ENCODE results near the gene UBR2. TPM values are rescaled to one million over a fixed set of nuclear protein-coding genes. Genes with fewer than 3 reads are reported as not detected.

Gene UBR2
- total RNA-seq, 4 donors from 2014 or later = 29.2 to 39.5 (median 30.6) TPM

DNA sequence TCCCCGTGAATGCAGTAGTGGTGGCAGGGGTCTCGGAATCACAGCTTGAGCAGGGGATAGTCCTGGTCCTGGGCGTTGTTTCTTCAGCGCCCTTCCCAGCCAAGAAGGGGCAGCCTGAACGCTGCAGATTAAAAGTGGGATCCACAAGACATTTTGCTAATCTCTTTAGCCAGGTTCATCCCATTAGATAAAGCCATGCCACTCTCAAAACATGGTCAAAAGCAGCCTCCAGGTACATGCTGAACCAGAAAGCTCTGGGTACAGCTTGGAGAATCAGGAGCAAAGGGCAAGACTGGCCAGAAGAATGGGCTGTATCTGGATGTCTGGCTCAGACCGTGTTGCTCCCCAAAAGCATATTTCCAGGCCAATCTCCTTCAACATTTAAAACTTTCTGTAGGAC lies 158.7 kb downstream of the UBR2 start, which contains the start of gene PRPH2:
PRPH2 (minus strand) TSS at position 101 of the 400 bp plus-strand sequence. CDS start 263 bp downstream, outside the sequence.
- Histone ChIP-seq H3K9me3 (no peaks in the 10 kb centered on the region), H3K27me3 (no peaks in the 10 kb centered on the region), H3K4me3 (no peak within 1 kb of the TSS), H3K36me3 (peaks cover 0 to 14% (median 0%) of the 10 kb centered on the region in 3 donors), H3K27ac (no peak within 1 kb of the TSS), H3K4me1 (peaks cover 0 to 13% (median 8%) of the 10 kb centered on the region in 4 donors)
- DNase-seq (ENCODE audit: low spot score in 2 of 2) = no peak
- TF ChIP-seq, protein P1, sequence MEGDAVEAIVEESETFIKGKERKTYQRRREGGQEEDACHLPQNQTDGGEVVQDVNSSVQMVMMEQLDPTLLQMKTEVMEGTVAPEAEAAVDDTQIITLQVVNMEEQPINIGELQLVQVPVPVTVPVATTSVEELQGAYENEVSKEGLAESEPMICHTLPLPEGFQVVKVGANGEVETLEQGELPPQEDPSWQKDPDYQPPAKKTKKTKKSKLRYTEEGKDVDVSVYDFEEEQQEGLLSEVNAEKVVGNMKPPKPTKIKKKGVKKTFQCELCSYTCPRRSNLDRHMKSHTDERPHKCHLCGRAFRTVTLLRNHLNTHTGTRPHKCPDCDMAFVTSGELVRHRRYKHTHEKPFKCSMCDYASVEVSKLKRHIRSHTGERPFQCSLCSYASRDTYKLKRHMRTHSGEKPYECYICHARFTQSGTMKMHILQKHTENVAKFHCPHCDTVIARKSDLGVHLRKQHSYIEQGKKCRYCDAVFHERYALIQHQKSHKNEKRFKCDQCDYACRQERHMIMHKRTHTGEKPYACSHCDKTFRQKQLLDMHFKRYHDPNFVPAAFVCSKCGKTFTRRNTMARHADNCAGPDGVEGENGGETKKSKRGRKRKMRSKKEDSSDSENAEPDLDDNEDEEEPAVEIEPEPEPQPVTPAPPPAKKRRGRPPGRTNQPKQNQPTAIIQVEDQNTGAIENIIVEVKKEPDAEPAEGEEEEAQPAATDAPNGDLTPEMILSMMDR (IDR thresholded peaks at IDR 0.05) = no peak
- TF ChIP-seq EP300 (IDR thresholded peaks at IDR 0.05) (no peak), POLR2A (IDR thresholded peaks at IDR 0.05) (no peak)
- 88 to 90% methylated on average over 6 of the region's 6 CpGs for WGBS, 2 donors

GRCh38 chr6:42724825-42725224 lies 161.0 kb downstream of the UBR2 start:
- Histone ChIP-seq H3K36me3 (peaks cover 0 to 14% (median 0%) of the 10 kb centered on the region in 3 donors), H3K9me3 (no peaks in the 10 kb centered on the region), H3K4me1 (peaks cover 0 to 15% (median 8%) of the 10 kb centered on the region in 4 donors), H3K4me3 (no peak overlapping the region), H3K27me3 (no peaks in the 10 kb centered on the region), H3K27ac (no peak overlapping the region)
- DNase-seq (ENCODE audit: low spot score in 2 of 2) = no peak
- TF ChIP-seq, protein P1 (IDR thresholded peaks at IDR 0.05) = no peak
- TF ChIP-seq EP300 (IDR thresholded peaks at IDR 0.05) (no peak), POLR2A (IDR thresholded peaks at IDR 0.05) (no peak)

DNA sequence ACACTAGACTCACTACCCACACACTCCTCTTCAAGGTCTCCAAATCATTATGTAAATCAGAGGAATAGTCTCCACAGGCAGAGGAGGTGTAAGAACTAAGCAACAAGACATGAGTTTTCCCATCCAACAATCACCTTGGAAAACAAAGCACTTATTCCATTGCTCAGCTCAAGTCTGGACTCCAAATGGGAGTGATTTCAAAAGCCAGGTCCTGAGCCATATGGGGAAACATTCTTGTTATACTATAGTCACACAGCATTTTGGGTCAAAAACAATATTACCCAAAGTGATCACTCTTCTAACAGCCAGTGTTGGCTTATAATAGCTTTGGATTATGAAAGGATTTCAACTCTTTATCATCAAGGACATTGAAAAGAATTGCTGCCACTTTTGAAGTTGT lies 162.2 kb downstream of the UBR2 start:
- DNase-seq (ENCODE audit: low spot score in 2 of 2) = no peak
- Histone ChIP-seq H3K4me3 (peak overlapping the region in 2 of 4 donors; percentile 64), H3K27ac (peak overlapping the region; percentile 30 to 87 (median 82)), H3K36me3 (peaks cover 0 to 14% (median 0%) of the 10 kb centered on the region in 3 donors), H3K27me3 (no peaks in the 10 kb centered on the region), H3K9me3 (no peaks in the 10 kb centered on the region), H3K4me1 (peaks cover 0 to 15% (median 8%) of the 10 kb centered on the region in 4 donors)
- TF ChIP-seq POLR2A (IDR thresholded peaks at IDR 0.05) = no peak
- no peak for TF ChIP-seq EP300 (IDR thresholded peaks at IDR 0.05)
- TF ChIP-seq, protein P1 (IDR thresholded peaks at IDR 0.05) = no peak

GRCh38 chr6:42726485-42727086 lies 162.8 kb downstream of the UBR2 start:
- Histone ChIP-seq H3K4me1 (peaks cover 0 to 15% (median 8%) of the 10 kb centered on the region in 4 donors), H3K9me3 (no peaks in the 10 kb centered on the region), H3K27me3 (no peaks in the 10 kb centered on the region), H3K4me3 (peak overlapping the region; percentile 28 to 64 (median 58)), H3K27ac (peak overlapping the region; percentile 30 to 87 (median 82)), H3K36me3 (peaks cover 0 to 11% (median 0%) of the 10 kb centered on the region in 3 donors)
- TF ChIP-seq, protein P1 (IDR thresholded peaks at IDR 0.05) = peak; percentile 88 to 95 (median 90)
- TF ChIP-seq EP300 (IDR thresholded peaks at IDR 0.05) = peak; percentile 28 to 76
- TF ChIP-seq POLR2A (IDR thresholded peaks at IDR 0.05) = no peak
- 3 to 5% methylated on average over 14 of the region's 14 CpGs for WGBS, 2 donors
- DNase-seq (ENCODE audit: low spot score in 2 of 2) = peak; percentile 52 to 79

- Histone ChIP-seq H3K4me1 (peaks cover 0 to 15% (median 8%) of the 10 kb centered on the region in 4 donors), H3K4me3 (peak overlapping the region; percentile 28 to 64 (median 58)), H3K36me3 (peaks cover 0 to 5% (median 0%) of the 10 kb centered on the region in 3 donors), H3K9me3 (no peaks in the 10 kb centered on the region), H3K27me3 (no peaks in the 10 kb centered on the region), H3K27ac (peak overlapping the region; percentile 30 to 87 (median 82))
- DNase-seq (ENCODE audit: low spot score in 2 of 2) = peak in 1 of 2 donors; percentile 39
- 24 to 30% methylated on average over 27 to 46 of the region's 52 CpGs for WGBS, 2 donors
- no peak for TF ChIP-seq EP300 (IDR thresholded peaks at IDR 0.05)
- TF ChIP-seq POLR2A (IDR thresholded peaks at IDR 0.05) = no peak
- TF ChIP-seq, protein P1 (IDR thresholded peaks at IDR 0.05) = no peak
Observed at GRCh38 chr6:42727087-42727611, 163.3 kb downstream of the UBR2 start.

Measured in tibial nerve (tissue), 4 donors.